Measurements from ENCODE around the gene HOXB6.

Gene HOXB6

GRCh38 chr17:48626245-48627117, 21.7 kb upstream of the HOXB6 start, which contains the start of gene HOXB9:
TSS of gene HOXB9 (minus strand) at chr17:48626358. CDS start at chr17:48626269, 89 bp downstream.
- H4K8ac ChIP-seq (ENCODE audit: low read depth, low read length), result no peak within 1 kb of the TSS
- H3K27ac ChIP-seq (replicated peaks; ENCODE audit: low read length), result no peak within 1 kb of the TSS
- H2AFZ ChIP-seq (ENCODE audit: low read length), result peak within 1 kb of the TSS; percentile 82
- WGBS, 2 donors (ENCODE audit: extremely low coverage in 2 of 2, insufficient read length in 2 of 2, insufficient replicate concordance in 1 of 2), result no CpG with 5 or more reads among the region's 50 CpGs
- H3K79me1 ChIP-seq (ENCODE audit: low read depth, low read length), result no peaks in the 10 kb centered on the region
- H3K36me3 ChIP-seq (replicated peaks in 1 of 2; ENCODE audit: control insufficient read depth in 2 of 2, insufficient read depth in 2 of 2, low read length in 2 of 2), result no peaks in the 10 kb centered on the region
- H2BK120ac ChIP-seq (ENCODE audit: low read depth, low read length), result no peak within 1 kb of the TSS
- H3K4me3 ChIP-seq (ENCODE audit: low read length in 2 of 2), result peak within 1 kb of the TSS in 1 of 2 donors; percentile 21
- H3K18ac ChIP-seq (ENCODE audit: low read length), result no peak within 1 kb of the TSS
- H2BK12ac ChIP-seq (ENCODE audit: low read length), result no peak within 1 kb of the TSS
- no peak within 1 kb of the TSS for H3K9ac ChIP-seq (ENCODE audit: low read depth, low read length, poor library complexity)
- H3K14ac ChIP-seq (ENCODE audit: low read length), result no peak within 1 kb of the TSS
- H3K4ac ChIP-seq (ENCODE audit: low read length), result no peak within 1 kb of the TSS
- H3K23ac ChIP-seq (ENCODE audit: low read depth, low read length, poor library complexity), result peak within 1 kb of the TSS; percentile 63
- H4K91ac ChIP-seq (ENCODE audit: low read depth, low read length, poor library complexity), result no peak within 1 kb of the TSS
- no peak within 1 kb of the TSS for H2AK5ac ChIP-seq (ENCODE audit: low read depth, low read length)
- H3K9me3 ChIP-seq (replicated peaks in 1 of 2; ENCODE audit: control insufficient read depth in 2 of 2, insufficient read depth in 1 of 2, low read depth in 1 of 2, low read length in 2 of 2), result peaks cover 0 to 7% of the 10 kb centered on the region in 2 donors
- H2BK5ac ChIP-seq (ENCODE audit: low read length), result no peak within 1 kb of the TSS
- peaks cover 0 to 4% of the 10 kb centered on the region in 2 donors for H3K4me1 ChIP-seq (ENCODE audit: control insufficient read depth in 2 of 2, insufficient read depth in 1 of 2, low read depth in 1 of 2, low read length in 2 of 2)
- H3K4me2 ChIP-seq (ENCODE audit: insufficient read depth, low read length, poor library complexity, severe bottlenecking), result no peak within 1 kb of the TSS
- DNase-seq (ENCODE audit: low spot score), result no peak
- peaks cover 53 to 100% (median 99%) of the 10 kb centered on the region in 3 experiments for H3K27me3 ChIP-seq (ENCODE audit: control insufficient read depth in 3 of 3, insufficient read depth in 3 of 3, low read depth in 1 of 3, low read length in 3 of 3)
- no peak within 1 kb of the TSS for H2BK15ac ChIP-seq (ENCODE audit: low read length)

- H3K4me3 ChIP-seq (ENCODE audit: low read length in 2 of 2), result peak overlapping the region in 1 of 2 donors; percentile 21
- H3K4ac ChIP-seq (ENCODE audit: low read length), result no peak overlapping the region
- no peak overlapping the region for H2BK120ac ChIP-seq (ENCODE audit: low read depth, low read length)
- H2BK15ac ChIP-seq (ENCODE audit: low read length), result no peak overlapping the region
- no peak overlapping the region for H2BK5ac ChIP-seq (ENCODE audit: low read length)
- WGBS, 2 donors (ENCODE audit: extremely low coverage in 2 of 2, insufficient read length in 2 of 2, insufficient replicate concordance in 1 of 2), result no CpG with 5 or more reads among the region's 69 CpGs
- H3K4me1 ChIP-seq (ENCODE audit: control insufficient read depth in 2 of 2, insufficient read depth in 1 of 2, low read depth in 1 of 2, low read length in 2 of 2), result peaks cover 0 to 4% of the 10 kb centered on the region in 2 donors
- no peak overlapping the region for H3K4me2 ChIP-seq (ENCODE audit: insufficient read depth, low read length, poor library complexity, severe bottlenecking)
- no peak overlapping the region for H4K8ac ChIP-seq (ENCODE audit: low read depth, low read length)
- peaks cover 0 to 9% of the 10 kb centered on the region in 2 donors for H3K9me3 ChIP-seq (replicated peaks in 1 of 2; ENCODE audit: control insufficient read depth in 2 of 2, insufficient read depth in 1 of 2, low read depth in 1 of 2, low read length in 2 of 2)
- no peaks in the 10 kb centered on the region for H3K79me1 ChIP-seq (ENCODE audit: low read depth, low read length)
- no peak overlapping the region for H3K27ac ChIP-seq (replicated peaks; ENCODE audit: low read length)
- DNase-seq (ENCODE audit: low spot score), result no peak
- H2BK12ac ChIP-seq (ENCODE audit: low read length), result no peak overlapping the region
- H4K91ac ChIP-seq (ENCODE audit: low read depth, low read length, poor library complexity), result no peak overlapping the region
- H3K14ac ChIP-seq (ENCODE audit: low read length), result no peak overlapping the region
- H3K23ac ChIP-seq (ENCODE audit: low read depth, low read length, poor library complexity), result peak overlapping the region; percentile 23
- H2AK5ac ChIP-seq (ENCODE audit: low read depth, low read length), result no peak overlapping the region
- peak overlapping the region; percentile 82 for H2AFZ ChIP-seq (ENCODE audit: low read length)
- H3K9ac ChIP-seq (ENCODE audit: low read depth, low read length, poor library complexity), result no peak overlapping the region
- H3K27me3 ChIP-seq (ENCODE audit: control insufficient read depth in 3 of 3, insufficient read depth in 3 of 3, low read depth in 1 of 3, low read length in 3 of 3), result peaks cover 58 to 100% (median 99%) of the 10 kb centered on the region in 3 experiments
- no peaks in the 10 kb centered on the region for H3K36me3 ChIP-seq (replicated peaks in 1 of 2; ENCODE audit: control insufficient read depth in 2 of 2, insufficient read depth in 2 of 2, low read length in 2 of 2)
- H3K18ac ChIP-seq (ENCODE audit: low read length), result no peak overlapping the region
These were observed 20.9 kb upstream of the HOXB6 start for GRCh38 chr17:48625495-48626244.

- DNase-seq (ENCODE audit: low spot score), result no peak
- H3K14ac ChIP-seq (ENCODE audit: low read length), result no peak overlapping the region
- H3K9ac ChIP-seq (ENCODE audit: low read depth, low read length, poor library complexity), result no peak overlapping the region
- no peak overlapping the region for H3K4me2 ChIP-seq (ENCODE audit: insufficient read depth, low read length, poor library complexity, severe bottlenecking)
- H3K36me3 ChIP-seq (replicated peaks in 1 of 2; ENCODE audit: control insufficient read depth in 2 of 2, insufficient read depth in 2 of 2, low read length in 2 of 2), result no peaks in the 10 kb centered on the region
- no peak overlapping the region for H2BK15ac ChIP-seq (ENCODE audit: low read length)
- H2AFZ ChIP-seq (ENCODE audit: low read length), result peak overlapping the region; percentile 82
- peaks cover 0 to 4% of the 10 kb centered on the region in 2 donors for H3K4me1 ChIP-seq (ENCODE audit: control insufficient read depth in 2 of 2, insufficient read depth in 1 of 2, low read depth in 1 of 2, low read length in 2 of 2)
- H3K27ac ChIP-seq (replicated peaks; ENCODE audit: low read length), result no peak overlapping the region
- H3K9me3 ChIP-seq (replicated peaks in 1 of 2; ENCODE audit: control insufficient read depth in 2 of 2, insufficient read depth in 1 of 2, low read depth in 1 of 2, low read length in 2 of 2), result peaks cover 0 to 9% of the 10 kb centered on the region in 2 donors
- no peak overlapping the region for H4K8ac ChIP-seq (ENCODE audit: low read depth, low read length)
- H2BK120ac ChIP-seq (ENCODE audit: low read depth, low read length), result no peak overlapping the region
- no peak overlapping the region for H2AK5ac ChIP-seq (ENCODE audit: low read depth, low read length)
- H2BK12ac ChIP-seq (ENCODE audit: low read length), result no peak overlapping the region
- no peak overlapping the region for H3K4ac ChIP-seq (ENCODE audit: low read length)
- peak overlapping the region; percentile 63 for H3K23ac ChIP-seq (ENCODE audit: low read depth, low read length, poor library complexity)
- no peaks in the 10 kb centered on the region for H3K79me1 ChIP-seq (ENCODE audit: low read depth, low read length)
- no CpG with 5 or more reads among the region's 66 CpGs for WGBS, 2 donors (ENCODE audit: extremely low coverage in 2 of 2, insufficient read length in 2 of 2, insufficient replicate concordance in 1 of 2)
- H2BK5ac ChIP-seq (ENCODE audit: low read length), result no peak overlapping the region
- H3K18ac ChIP-seq (ENCODE audit: low read length), result no peak overlapping the region
- no peak overlapping the region for H4K91ac ChIP-seq (ENCODE audit: low read depth, low read length, poor library complexity)
- no peak overlapping the region for H3K4me3 ChIP-seq (ENCODE audit: low read length in 2 of 2)
- H3K27me3 ChIP-seq (ENCODE audit: control insufficient read depth in 3 of 3, insufficient read depth in 3 of 3, low read depth in 1 of 3, low read length in 3 of 3), result peaks cover 63 to 100% (median 99%) of the 10 kb centered on the region in 3 experiments
These were observed 20.0 kb upstream of the HOXB6 start for GRCh38 chr17:48624544-48625494.

Data from neuronal stem cell (in vitro differentiated cells).